KMS-11 (cell line): ENCODE data around the gene SIL1.

Source experiments
- H2AFZ ChIP-seq: fragments of 200-600 bp; sonication (generic); 2 replicates; pipeline ENCODE4 v1.6.1; 2016; ENCODE audit warnings: antibody characterized with exemption, mixed run types, low read depth
- H3K27ac ChIP-seq: fragments of 200-600 bp; sonication (generic); 2 replicates; pipeline ENCODE4 v1.6.1; 2016; ENCODE audit warnings: mild to moderate bottlenecking, mixed run types
- H3K27me3 ChIP-seq: fragments of 200-600 bp; sonication (generic); 2 replicates; pipeline ENCODE4 v1.6.1; 2017; ENCODE audit warnings: mild to moderate bottlenecking, low read depth, mixed run types, moderate library complexity; ENCODE audit not compliant: insufficient read depth
- H3K36me3 ChIP-seq: fragments of 200-600 bp; sonication (generic); 2 replicates; pipeline ENCODE4 v1.6.1; 2017; ENCODE audit warnings: mild to moderate bottlenecking, mixed run types; ENCODE audit not compliant: insufficient read depth
- H3K4me1 ChIP-seq: fragments of 200-600 bp; sonication (generic); 2 replicates; pipeline ENCODE4 v1.6.1; 2016; ENCODE audit warnings: mild to moderate bottlenecking, low read depth, mixed run types; ENCODE audit not compliant: poor library complexity, severe bottlenecking
- H3K4me2 ChIP-seq: fragments of 200-600 bp; sonication (generic); 2 replicates; pipeline ENCODE4 v1.7.0; 2016; ENCODE audit warnings: mild to moderate bottlenecking, mixed run types
- H3K4me3 ChIP-seq: fragments of 200-600 bp; sonication (generic); IDR thresholded peaks from 2 replicates; pipeline ENCODE4 v1.6.1; 2017; ENCODE audit warnings: low read depth, low read length, mixed read lengths; ENCODE audit not compliant: insufficient read depth
- H3K79me2 ChIP-seq: fragments of 200-600 bp; sonication (generic); 2 replicates; pipeline ENCODE4 v1.6.1; 2016; ENCODE audit warnings: low read depth, mixed run types; ENCODE audit not compliant: insufficient read depth
- H3K9ac ChIP-seq: fragments of 200-600 bp; sonication (generic); 2 replicates; pipeline ENCODE4 v1.6.1; 2016; ENCODE audit warnings: mild to moderate bottlenecking, mixed run types
- H4K20me1 ChIP-seq: fragments of 200-600 bp; sonication (generic); 2 replicates; pipeline ENCODE4 v1.6.1; 2016; ENCODE audit warnings: mild to moderate bottlenecking, mixed run types; ENCODE audit not compliant: insufficient read depth
- TF ChIP-seq, protein P1 (sequence below): fragments of 200-600 bp; sonication (generic); conservative IDR thresholded peaks from 2 replicates; pipeline ENCODE4 v1.6.1; 2017; ENCODE audit warnings: low read depth, mild to moderate bottlenecking, antibody characterized with exemption, low read length, moderate library complexity, mixed read lengths

Gene SIL1

DNA sequence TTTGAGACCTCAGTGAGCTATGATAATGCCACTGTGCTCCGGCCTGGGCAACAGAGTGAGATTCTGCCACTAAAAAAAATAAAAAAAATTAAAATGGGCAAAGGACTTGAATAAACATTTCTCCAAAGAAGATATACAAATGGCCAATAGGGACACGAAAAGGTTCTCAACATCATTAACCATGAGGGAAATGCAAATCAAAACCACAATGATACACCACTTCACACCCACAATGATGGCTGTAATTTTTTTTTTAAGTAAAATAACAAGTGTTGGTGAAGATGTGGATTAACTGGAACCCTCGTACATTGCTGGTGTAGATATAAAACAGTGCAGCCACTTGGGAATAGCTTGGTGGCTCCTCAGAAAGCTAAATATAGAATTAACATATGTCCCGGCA, 68.0 kb downstream of the SIL1 start:
- H3K27me3 ChIP-seq: no peaks in the 10 kb centered on the region
- H3K27ac ChIP-seq: no peak overlapping the region
- no peaks in the 10 kb centered on the region for H4K20me1 ChIP-seq
- TF ChIP-seq, protein P1, sequence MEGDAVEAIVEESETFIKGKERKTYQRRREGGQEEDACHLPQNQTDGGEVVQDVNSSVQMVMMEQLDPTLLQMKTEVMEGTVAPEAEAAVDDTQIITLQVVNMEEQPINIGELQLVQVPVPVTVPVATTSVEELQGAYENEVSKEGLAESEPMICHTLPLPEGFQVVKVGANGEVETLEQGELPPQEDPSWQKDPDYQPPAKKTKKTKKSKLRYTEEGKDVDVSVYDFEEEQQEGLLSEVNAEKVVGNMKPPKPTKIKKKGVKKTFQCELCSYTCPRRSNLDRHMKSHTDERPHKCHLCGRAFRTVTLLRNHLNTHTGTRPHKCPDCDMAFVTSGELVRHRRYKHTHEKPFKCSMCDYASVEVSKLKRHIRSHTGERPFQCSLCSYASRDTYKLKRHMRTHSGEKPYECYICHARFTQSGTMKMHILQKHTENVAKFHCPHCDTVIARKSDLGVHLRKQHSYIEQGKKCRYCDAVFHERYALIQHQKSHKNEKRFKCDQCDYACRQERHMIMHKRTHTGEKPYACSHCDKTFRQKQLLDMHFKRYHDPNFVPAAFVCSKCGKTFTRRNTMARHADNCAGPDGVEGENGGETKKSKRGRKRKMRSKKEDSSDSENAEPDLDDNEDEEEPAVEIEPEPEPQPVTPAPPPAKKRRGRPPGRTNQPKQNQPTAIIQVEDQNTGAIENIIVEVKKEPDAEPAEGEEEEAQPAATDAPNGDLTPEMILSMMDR: no peak
- no peak overlapping the region for H2AFZ ChIP-seq
- no peak overlapping the region for H3K4me2 ChIP-seq
- no peak overlapping the region for H3K9ac ChIP-seq
- no peaks in the 10 kb centered on the region for H3K36me3 ChIP-seq
- H3K4me1 ChIP-seq: no peaks in the 10 kb centered on the region
- H3K79me2 ChIP-seq: no peaks in the 10 kb centered on the region
- H3K4me3 ChIP-seq: no peak overlapping the region

DNA sequence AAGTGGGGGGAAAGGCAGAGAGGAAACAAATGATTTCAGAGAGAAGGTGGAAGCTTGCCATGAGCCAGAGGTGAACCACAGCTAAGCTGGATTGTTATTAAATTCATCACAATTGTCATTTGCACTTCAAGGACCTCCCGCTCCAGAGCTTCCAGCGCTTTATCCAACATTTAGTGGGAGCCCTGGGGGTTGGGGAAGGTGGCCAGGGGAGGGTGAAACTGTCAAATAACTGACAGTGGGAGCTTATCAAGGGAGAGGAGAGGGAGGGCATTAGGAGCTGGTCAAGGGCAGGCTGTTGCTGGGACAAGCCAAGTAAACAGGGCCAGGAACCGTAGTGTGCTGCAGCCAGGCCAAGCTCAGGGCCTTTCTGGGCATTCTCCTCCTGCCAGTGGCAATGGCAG, 71.5 kb downstream of the SIL1 start:
- Histone ChIP-seq H3K79me2 (no peaks in the 10 kb centered on the region), H3K9ac (no peak overlapping the region), H3K4me1 (no peaks in the 10 kb centered on the region), H3K4me3 (no peak overlapping the region), H3K36me3 (no peaks in the 10 kb centered on the region), H4K20me1 (no peaks in the 10 kb centered on the region), H3K4me2 (no peak overlapping the region), H3K27me3 (no peaks in the 10 kb centered on the region), H2AFZ (no peak overlapping the region), H3K27ac (no peak overlapping the region)
- TF ChIP-seq, protein P1: no peak

DNA sequence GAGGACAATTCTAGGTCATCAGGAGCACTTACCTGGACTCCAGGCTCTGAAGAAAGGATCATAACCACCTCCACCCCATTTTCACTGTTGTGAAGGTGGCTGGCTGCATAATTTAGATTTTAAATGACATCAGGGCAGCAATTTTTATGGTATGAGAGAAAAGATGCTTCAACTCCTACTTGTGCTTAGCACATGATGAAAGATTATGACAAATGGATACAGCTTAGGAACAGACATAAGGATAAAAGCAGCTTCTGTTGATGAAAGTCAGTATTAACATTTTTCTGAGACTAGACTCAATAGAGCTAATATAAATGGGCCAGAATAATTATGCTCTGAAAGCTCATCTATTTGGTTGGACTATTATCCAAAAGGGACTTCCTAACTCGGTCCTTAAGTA, 72.2 kb downstream of the SIL1 start:
- Histone ChIP-seq H3K27ac (no peak overlapping the region), H4K20me1 (no peaks in the 10 kb centered on the region), H3K27me3 (no peaks in the 10 kb centered on the region), H3K4me3 (no peak overlapping the region), H2AFZ (no peak overlapping the region), H3K36me3 (no peaks in the 10 kb centered on the region), H3K79me2 (no peaks in the 10 kb centered on the region), H3K4me1 (no peaks in the 10 kb centered on the region), H3K9ac (no peak overlapping the region), H3K4me2 (no peak overlapping the region)
- TF ChIP-seq, protein P1: no peak

DNA sequence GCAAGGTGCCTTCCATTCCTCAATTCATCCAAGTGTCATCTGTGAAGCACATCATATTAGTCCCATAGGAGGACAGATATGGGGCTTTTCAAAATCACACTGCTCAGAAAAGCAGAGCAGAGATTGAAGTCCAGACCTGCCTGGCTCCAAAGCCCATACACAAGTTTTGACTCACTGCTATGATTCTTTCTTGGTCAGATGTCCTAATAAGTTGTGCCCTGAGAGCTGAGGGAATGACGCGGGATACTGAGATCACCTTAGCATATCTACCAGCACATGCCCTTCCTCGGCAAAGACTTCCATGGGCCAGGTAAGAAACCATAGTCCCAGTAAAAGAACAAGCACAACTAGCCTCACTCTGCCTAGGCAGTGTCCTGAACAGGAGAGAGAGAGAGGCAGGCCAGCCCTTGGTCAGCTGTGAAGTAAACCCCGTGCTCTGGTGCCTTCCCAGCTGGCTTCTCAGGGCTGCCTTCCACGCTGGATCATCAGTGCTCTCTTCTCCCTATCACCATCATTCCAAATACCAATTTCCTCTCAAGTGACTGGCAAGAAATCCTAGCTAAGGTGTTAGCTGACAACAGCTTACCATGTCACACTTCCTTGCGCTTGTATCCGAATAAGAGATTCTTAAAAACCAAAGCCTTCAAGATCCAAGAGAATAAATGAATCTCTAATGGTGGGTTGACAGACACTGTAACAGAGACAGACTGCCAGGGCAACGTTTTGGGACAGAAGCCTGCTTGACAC, 73.2 kb downstream of the SIL1 start:
- TF ChIP-seq, protein P1: no peak
- no peak overlapping the region for H3K4me2 ChIP-seq
- H3K9ac ChIP-seq: no peak overlapping the region
- no peaks in the 10 kb centered on the region for H4K20me1 ChIP-seq
- H2AFZ ChIP-seq: no peak overlapping the region
- no peaks in the 10 kb centered on the region for H3K4me1 ChIP-seq
- no peaks in the 10 kb centered on the region for H3K27me3 ChIP-seq
- H3K27ac ChIP-seq: no peak overlapping the region
- no peak overlapping the region for H3K4me3 ChIP-seq
- no peaks in the 10 kb centered on the region for H3K79me2 ChIP-seq
- H3K36me3 ChIP-seq: no peaks in the 10 kb centered on the region
